Measurements from ENCODE around the gene CEMP1.
"Not testable (repeated sequence)": the region's sequence is repeated elsewhere in the genome, so short reads cannot be mapped to it uniquely, and the experiment has no call there.

Gene CEMP1

GRCh38 chr16:2537451-2538379, 6.5 kb upstream of the CEMP1 start, which contains the start of gene PDPK1:
TSS of gene PDPK1 (plus strand) at chr16:2538021. CDS start at chr16:2538113, 92 bp downstream.
- peak within 1 kb of the TSS; percentile 40 to 64 (median 60) for H3K4me3 ChIP-seq
- peak within 1 kb of the TSS; percentile 39 to 90 (median 81) for H3K27ac ChIP-seq

GRCh38 chr16:2535625-2536013, 4.4 kb upstream of the CEMP1 start:
- peak overlapping the region in 14 of 21 experiments; percentile 2 to 87 (median 50) for H3K27ac ChIP-seq
- H3K4me3 ChIP-seq = no peak overlapping the region

GRCh38 chr16:2534335-2534734, 3.1 kb upstream of the CEMP1 start:
- H3K27ac ChIP-seq, H3K4me3 ChIP-seq: not testable (repeated sequence)

GRCh38 chr16:2533912-2534311, 2.7 kb upstream of the CEMP1 start:
- H3K4me3 ChIP-seq = no peak overlapping the region
- H3K27ac ChIP-seq = peak overlapping the region in 2 of 21 experiments; percentile 42 to 94

GRCh38 chr16:2533142-2533755, 2.0 kb upstream of the CEMP1 start:
- H3K4me3 ChIP-seq = peak overlapping the region; percentile 43 to 70 (median 53)
- peak overlapping the region in 20 of 21 experiments; percentile 80 to 98 (median 90) for H3K27ac ChIP-seq

GRCh38 chr16:2532494-2533141, 1.4 kb upstream of the CEMP1 start:
- Histone ChIP-seq H3K4me3 (peak overlapping the region; percentile 43 to 70 (median 53)), H3K27ac (peak overlapping the region in 20 of 21 experiments; percentile 80 to 98 (median 90))

- peak overlapping the region in 20 of 21 experiments; percentile 80 to 98 (median 90) for H3K27ac ChIP-seq
- peak overlapping the region; percentile 43 to 70 (median 53) for H3K4me3 ChIP-seq
Measured at GRCh38 chr16:2531696-2532493, 687 bp upstream of the CEMP1 start.

- peak overlapping the region in 15 of 21 experiments; percentile 70 to 95 (median 89) for H3K27ac ChIP-seq
- peak overlapping the region in 2 of 7 experiments; percentile 50 to 52 for H3K4me3 ChIP-seq
Measured at GRCh38 chr16:2530629-2531318, 434 bp downstream of the CEMP1 start.

- H3K4me3 ChIP-seq = no peak overlapping the region
- H3K27ac ChIP-seq = peak overlapping the region in 5 of 21 experiments; percentile 82 to 94 (median 89)
Measured at GRCh38 chr16:2529961-2530628, 1.1 kb downstream of the CEMP1 start.

- no peak overlapping the region for H3K4me3 ChIP-seq
- no peak overlapping the region for H3K27ac ChIP-seq
Measured at GRCh38 chr16:2529061-2529931, 1.9 kb downstream of the CEMP1 start.

GRCh38 chr16:2528161-2529060, 2.8 kb downstream of the CEMP1 start:
- no peak overlapping the region for H3K4me3 ChIP-seq
- no peak overlapping the region for H3K27ac ChIP-seq

- no peak overlapping the region for H3K4me3 ChIP-seq
- H3K27ac ChIP-seq = no peak overlapping the region
Measured at GRCh38 chr16:2527784-2528100, 3.5 kb downstream of the CEMP1 start.

GRCh38 chr16:2527071-2527783, 4.0 kb downstream of the CEMP1 start:
- H3K4me3 ChIP-seq = no peak overlapping the region
- H3K27ac ChIP-seq = no peak overlapping the region

GRCh38 chr16:2526135-2526534, 5.1 kb downstream of the CEMP1 start:
- Histone ChIP-seq H3K4me3 (no peak overlapping the region), H3K27ac (no peak overlapping the region)

- no peak overlapping the region for H3K4me3 ChIP-seq
- no peak overlapping the region for H3K27ac ChIP-seq
Measured at GRCh38 chr16:2524339-2524938, 6.8 kb downstream of the CEMP1 start.
